DMS114 treated with DMSO at 0.1 percent for 48 hours (cell line): ENCODE results near the gene LMX1A.

Experiments used
- DNase-seq: peaks from one replicate; lab custom pipeline; 2025; ENCODE audit not compliant: unreplicated experiment; lab: John Stamatoyannopoulos, UW

Gene LMX1A

DNA sequence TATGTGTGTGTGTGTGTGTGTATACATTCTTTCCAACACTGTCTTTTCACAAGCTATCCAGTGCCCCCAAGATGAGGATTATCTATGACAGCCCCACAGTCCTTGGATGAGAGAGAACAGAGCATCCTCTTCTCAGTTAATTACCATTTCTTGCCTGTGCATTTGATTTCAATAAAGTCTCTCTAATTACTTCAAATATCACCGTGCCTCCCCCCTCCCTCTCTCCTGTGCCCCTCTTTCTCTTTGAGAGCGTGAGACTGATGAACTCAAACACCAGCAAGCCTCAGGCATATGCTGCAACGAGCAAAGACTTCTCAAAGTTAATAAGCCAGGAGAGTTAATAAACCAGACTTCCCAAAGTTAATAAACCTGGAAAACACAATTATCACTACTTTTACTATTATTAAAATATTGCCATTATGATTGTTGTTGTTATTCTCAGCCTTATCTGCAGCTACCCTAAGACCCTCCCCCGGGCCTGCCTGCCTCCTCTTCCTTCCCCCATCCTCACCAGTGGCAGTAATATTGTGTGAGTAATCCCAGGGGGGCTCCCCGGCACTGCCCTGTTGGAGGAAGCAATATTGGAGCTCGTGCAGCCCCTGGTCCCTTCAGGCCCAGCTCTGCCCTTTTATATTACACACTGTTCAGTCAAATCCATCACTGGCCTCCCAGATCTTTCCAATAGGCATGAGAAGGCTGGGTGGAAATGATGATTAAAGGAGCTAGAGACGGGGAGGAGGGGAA lies 30.9 kb downstream of the LMX1A start:
- no peak for DNase-seq

DNA sequence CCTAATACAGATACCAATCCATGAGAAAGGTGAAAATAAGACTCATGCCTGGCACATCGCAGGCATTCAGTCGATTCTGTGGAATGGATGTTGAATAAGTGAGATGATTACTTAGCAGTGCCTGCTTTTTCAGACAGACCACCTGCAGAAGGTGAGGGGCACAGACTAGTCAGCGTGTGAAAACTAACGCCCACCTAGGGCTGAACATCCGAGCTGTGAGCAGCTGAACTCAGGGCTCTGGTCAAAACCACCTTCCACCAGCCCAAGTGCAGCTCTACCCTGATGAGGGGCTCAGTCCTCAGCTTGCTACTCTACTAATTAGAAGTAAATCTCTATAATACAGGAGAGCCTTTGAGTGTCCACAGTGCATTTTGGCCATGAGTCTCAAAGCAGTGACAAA lies 32.5 kb downstream of the LMX1A start:
- no peak for DNase-seq

DNA sequence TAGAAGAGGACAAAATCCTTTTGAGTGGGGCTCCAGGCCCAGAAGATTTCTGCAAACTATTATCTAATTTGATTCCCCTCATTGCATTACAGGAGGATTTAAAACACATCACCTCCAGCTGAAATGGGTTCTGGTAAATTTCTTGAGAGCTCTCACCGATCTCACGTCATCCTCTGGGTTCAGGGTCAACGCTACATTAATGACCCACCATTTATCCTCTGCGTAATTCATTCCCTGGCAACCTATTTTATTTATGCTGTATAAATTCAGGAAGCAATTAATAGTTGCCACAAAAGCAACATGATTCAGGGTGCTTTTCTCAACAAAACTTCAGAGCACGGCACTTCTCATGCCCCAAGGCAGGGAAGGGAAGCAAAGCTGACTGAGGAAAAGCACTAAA lies 38.9 kb downstream of the LMX1A start:
- DNase-seq: no peak

DNA sequence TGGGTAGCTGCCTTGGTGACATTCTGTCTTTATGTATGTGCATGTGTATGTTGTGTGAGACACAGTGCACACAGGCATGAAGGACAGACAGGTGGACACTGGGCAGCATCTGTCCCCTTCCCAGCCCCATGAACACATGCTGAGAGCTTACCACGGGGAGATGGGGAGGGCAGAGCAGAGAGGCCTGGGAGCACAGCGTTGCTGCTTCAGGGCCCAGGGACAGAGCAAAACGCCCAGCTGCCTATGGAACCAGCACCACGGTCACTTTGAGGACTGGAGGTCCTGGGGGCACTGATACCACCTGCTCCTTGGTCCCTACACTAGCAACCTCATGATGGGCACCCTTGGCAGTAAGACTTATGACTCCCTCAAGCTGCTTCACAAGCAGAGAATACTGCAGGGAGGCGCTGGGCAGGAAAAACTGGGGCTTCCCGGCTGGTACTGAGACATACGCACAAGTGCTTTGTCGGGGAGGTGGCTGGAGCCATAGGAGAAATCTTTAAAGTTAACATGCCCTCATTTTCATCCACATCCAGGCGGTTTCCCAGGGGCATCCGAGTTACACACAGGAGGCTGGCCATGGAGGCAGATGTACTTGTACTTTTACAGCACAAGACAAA lies 40.3 kb downstream of the LMX1A start:
- no peak for DNase-seq

DNA sequence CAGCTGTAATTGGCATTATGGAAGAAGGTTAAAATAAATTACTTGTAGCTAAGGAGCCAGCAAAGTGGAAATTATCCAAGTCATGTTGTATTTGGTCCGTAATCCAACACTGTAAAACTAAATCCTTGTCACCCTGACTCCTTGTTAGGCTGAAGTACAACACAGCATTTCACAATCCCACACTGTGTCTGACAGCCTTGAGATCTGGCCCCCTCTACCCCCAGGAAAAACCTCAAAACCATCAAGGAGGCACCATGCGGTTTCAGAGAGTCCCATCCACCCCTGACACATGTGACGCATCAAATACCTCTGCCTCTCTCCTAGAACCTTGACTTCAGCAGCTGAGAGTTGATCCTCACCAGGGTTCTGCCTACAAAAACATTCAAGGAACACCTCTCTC lies 41.0 kb downstream of the LMX1A start:
- DNase-seq: no peak

DNA sequence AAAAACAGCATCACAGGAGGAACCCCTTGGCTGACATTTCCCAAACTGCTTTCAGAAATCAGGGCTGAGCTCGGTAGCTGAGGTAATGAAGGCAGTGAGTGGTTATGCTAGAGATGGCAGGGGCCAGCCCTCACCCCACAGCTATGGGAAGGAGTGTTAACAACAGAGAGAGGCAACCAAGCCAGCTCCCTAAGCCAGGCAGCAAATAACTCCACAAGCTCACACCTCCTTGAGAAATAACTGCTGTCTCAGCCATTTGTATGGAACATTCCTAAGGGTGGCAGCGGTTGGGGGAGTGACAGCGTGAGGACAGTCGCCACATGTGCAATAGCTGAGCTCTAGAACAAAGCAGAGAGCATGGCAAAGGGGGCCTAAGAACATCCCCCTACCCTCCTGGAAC lies 42.6 kb downstream of the LMX1A start:
- no peak for DNase-seq

DNA sequence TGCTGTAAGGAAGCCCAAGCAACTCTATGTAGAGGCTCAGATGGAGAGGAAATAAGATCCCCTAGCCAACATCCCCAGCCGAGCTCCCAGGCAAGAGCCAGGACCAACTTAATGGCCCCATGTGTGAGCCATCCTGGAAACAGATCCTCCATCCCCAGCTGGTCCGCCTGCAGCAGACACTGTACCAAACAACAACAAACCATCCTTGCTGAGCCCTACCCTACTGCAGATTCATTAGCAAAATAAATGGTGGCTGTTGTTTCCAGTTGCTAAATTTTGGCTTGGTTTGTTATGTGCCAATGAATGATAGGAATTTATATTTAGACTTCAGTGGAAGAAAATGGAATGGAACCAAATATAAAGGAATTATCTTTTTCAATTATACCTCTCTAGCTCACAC lies 43.9 kb downstream of the LMX1A start:
- no peak for DNase-seq

DNA sequence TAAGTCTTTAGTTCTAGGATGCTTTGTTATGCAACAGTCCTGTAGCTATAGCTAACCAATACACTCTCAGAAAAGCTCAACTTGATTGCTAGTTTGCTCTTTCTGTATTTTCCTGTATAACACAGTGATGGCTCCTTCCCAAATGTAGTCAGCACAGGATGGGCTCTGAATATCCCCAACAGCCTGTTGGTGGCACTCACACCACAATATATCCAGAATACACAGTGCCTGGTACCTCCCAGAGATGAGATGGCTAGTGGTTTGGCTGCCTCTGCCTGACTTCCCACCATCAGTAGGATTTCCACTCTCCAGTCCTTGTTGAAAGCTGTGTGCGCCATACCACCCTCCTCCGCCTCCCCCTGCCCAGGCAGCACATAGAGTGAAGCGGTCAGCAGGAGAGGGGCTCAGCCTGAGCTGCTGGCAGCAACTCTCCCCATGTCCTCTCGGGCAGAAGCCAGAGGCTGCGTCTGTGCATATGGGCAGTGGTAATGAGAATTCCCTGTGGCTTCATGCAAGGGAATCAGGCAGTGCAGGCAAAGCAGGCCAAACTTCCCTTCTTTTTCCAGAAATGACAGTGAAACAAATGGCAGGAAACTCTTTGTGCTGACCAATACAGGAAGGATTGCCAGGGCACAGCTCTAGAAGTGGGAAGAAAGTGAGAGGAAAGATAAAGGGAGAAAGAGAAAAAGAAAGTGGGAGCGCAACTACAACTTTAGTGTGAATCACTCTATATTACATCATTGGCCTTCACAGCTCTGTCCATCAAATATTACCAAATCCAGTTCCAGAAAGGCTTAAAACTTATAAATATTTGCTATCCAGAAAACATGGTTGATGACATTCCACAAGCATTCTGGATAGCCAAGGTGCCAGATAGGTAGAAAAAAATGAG lies 49.7 kb downstream of the LMX1A start:
- no peak for DNase-seq

DNA sequence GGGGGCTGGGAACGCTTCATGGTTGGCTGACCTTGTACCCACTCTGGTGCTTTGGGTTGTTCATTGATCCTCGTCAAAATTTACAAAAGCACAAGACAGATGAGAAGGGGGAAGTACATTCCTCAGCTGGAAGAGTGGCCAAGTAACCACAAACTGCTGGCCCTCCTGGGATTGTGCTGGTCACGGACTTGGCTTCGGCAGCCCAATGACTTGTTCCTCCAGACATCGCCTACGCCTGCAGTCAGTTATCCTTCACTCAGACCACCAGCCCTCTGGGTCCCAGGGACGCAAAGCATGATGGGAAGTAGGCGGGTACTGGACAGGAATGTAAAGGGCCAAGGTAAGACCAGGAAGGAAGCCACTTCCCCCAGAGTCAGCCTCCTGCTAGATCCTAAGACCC lies 53.1 kb downstream of the LMX1A start:
- no peak for DNase-seq

DNA sequence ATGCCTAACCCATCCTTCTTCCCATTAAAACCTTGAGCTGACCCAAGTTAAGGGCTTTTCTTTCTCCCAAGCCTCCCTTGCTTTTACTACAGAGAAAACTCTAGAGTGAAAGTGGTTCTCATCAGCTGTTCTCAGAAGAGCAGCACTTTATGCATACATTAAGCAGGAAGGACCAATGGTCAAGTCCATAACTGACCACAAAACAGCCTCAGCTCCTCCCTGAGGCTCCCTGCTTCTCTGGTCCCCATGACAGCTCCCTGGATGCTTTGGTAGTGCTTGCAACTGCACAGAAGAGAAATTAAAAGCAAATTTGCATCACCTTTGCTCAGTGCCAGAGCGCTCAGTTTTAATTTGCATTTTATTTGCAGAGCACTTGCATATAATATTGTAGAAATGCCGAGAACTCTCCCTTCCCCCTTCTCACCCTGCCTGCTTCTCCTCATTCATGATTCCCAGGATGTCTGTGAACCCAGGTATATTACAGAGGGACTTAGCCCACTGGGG lies 56.1 kb downstream of the LMX1A start:
- DNase-seq: no peak

DNA sequence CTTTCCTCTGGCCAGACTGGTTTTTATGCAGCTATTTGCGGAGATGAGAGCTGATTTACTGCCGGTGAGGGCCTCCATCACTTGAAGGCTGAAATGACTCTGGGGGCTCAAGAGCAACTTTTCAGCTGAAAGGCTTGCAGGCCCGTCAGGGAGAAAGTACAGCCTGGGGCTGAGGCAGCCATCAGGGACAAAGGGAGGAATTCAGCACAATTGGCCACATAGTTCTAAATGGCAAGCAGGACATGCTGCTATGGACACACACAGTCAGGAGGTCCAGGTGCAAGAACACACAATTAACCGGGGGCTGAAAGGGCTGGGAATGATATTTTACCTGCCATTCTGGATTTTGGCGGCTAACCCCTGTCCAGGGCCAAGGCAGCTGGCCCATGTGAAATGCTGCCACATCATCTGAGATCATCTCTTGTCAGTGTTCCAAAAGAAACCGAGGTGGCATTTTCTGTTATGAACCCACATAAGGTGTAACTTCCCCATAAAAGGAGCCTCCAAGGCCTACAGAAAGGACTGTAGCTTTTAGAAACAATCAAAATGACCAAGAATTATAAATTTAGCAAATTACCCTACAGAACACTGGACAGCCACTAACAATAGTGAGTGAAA lies 58.2 kb downstream of the LMX1A start:
- DNase-seq: no peak

DNA sequence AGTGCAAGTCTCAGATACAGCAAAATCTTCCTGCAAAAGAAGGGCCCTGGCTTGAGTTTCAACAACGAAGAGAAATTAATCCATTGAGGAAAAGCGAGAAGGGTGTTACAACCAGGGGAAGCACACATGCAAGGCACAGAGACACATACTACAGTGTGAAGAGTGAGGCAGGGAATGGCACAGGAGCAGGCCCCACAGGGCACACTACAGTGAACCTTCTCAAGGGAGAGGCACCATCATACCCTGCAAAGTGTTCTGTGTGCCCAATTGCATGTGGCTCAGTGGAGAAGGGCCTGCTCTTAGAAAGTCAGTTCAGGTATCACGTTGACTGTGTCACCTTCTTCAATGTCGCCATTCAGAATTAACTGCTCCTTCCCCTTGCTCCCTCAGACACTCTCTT lies 60.3 kb downstream of the LMX1A start:
- DNase-seq: no peak

DNA sequence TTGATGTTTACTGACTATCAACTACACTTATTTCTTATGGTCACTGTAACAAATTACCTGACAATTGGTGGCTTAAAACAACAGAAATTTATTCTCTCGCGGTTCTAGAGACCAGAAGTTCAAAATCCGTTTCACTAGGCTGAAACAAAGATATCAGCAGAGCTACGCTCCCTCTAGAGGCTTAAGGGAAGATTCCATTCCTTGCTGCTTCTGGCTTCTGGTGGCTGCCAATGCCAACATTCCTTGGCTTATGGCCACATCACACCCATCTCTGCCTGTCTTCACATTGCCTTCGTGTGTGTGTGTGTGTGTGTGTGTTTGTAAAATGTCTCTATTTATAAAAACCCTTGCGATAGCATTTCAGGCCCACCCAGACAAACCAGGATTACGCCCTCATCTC lies 66.4 kb downstream of the LMX1A start:
- DNase-seq: no peak

DNA sequence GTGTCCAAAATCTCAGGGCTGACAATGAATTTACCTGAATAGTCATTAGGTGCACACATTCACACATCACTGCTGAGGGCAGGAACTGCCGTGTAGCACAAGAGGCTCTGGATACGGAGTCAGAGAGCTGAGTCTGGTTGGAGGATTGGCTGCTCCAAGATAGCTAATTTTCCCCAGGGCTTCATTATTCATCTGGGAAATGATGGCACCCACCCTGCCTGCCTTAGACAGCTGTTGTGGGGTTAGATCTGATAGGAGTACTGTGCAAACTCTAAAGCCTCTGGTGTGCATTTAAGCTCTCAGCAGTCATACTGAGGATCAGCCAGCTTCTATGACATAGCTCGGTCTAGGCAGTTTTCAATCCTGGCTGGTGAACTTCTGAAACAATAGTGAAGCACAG lies 67.0 kb downstream of the LMX1A start:
- no peak for DNase-seq

DNA sequence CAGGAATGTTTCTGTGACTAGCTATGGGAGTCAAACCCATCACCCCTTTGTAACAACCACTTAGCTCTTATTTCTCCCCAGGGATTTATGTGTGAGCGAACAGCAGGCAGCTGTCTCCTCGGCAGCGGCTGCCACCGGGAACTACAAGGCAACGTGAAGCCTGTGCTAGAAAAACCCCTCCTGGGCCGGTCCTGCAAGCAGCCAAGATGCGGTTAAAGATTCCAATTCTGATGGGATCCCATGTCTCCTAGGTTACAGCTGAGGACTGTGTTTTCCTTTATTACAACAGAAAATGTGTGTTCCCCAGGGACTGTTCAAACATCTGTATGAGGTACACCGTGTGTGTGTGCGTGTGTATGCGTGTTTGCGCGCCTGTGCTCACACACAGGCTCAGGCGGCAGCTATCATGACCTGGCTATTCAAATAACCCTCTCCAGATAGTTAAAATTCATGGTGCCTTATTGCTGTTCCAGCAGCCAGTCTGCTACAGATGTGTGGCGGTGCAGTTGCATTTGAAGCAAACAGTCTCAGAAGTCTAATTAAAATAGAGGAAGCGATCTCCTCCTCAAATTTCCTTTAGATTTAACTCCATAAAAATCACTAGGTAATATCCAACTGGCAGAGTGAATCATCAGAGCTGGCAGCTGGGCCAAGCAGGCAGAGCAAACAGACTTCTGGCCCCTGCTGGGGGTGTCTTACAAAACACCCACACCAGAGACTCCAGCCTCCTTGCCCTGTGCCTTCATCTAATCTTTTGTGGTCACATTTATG lies 68.0 kb downstream of the LMX1A start:
- DNase-seq: no peak

DNA sequence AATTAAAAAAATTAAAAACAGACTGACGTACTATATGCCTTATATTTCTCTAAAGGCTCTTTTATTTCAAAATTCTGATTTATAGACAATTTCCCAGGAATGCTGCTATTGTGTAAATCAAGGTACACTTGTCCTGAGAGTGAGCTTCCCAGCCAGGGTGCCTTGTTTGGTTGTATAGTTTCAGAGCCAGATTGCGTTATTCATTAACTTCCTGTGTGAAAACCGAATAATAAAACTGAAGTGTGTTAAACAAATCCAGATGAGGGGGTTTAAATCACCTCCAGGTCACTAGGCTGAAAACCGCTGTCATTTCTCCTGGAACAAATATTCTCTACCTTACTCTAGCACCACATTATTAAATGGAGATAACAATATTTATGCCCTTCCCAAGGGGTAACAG lies 68.7 kb downstream of the LMX1A start:
- no peak for DNase-seq

DNA sequence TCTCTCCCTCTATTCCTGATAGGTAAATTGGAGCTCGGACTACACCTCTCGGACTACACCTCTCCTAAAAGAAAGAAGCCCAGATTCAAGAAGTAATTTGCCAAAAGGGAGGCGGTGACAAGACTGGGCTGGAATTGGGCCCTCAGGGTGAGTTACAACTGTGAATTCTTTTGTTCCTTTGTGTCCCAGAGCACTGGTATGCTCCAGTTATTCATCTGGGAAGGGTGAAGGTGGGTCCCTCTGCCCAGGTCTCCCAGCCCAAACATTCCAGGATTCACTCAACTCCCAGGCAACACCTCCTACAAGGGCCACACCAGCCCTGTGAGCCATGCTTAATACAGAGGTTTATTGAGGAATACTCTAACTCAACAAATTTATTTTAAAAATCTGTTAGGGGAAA lies 69.2 kb downstream of the LMX1A start:
- DNase-seq: no peak

DNA sequence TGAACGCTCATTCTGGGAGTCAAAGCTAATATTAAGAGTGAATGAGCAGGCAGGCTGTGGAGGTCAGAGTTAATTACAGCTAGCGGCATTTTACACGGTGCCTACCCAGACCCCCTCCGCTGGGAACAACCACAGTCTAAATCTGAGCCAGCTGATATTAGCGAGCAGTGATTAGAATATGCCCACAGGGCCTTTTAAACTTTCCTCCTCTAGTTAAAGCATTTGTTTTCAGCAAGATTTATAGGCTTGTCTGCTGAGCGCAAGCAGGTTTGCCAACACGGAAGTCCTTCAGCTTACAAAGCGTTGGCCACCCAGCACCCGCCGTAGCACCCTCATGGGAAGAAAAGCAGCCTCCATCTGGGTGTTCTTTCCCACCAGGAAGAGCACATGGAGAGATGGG lies 72.1 kb downstream of the LMX1A start:
- no peak for DNase-seq

DNA sequence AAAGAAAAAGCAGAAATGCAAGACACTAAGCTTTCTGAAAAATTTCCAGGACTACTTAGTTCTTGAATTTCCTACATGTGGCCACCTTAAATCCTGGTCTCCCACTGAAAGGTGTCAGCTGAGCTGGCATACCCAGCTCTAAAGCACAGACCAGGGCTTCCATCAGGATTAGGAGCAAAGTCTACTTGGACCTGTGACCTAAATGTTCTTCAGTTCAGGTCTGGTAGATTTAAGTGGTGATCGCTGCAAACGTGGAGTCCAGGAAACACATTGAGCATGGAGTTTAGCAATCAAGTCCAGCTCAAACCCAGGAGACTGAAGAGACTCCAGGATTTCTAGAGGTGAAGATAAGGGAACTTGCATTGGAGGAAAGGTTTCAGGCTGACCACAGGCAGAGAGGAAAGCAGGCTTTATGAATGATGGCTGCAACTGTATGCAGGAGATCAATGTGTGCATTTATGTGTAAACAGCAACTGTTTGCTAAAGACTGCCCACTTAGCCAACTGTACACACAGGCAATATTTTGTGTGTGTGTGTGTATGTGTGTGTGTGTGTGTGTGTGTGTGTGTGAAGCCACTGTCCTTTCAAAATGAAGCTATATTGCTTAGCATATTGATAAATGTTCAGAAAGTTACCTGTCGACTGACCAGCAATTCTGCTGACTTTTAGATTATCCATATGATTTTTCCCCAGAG lies 75.2 kb downstream of the LMX1A start:
- no peak for DNase-seq

DNA sequence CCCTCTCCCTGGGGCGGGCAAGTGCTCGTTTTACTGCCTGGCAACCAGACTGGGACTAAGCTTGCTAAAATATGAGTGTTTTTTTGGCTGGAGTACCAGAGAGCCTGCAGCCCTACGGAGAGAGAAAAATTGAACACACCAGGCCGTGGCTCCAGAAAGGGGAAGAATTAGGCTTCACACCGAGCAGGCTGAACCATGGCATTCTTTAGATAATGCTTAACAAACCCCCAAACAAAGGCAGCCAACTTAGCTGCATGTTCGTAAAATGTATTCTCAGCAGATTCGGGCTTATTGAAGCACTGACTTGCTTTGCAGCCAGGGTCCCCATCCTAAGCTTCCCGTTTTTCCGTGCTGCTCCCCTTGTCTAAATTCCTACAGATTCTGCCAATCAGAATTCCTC lies 76.6 kb downstream of the LMX1A start:
- DNase-seq: no peak
